GM23338 (cell line): Measurements from ENCODE around the gene SLC2A2.

Experiments
- CREB1 ChIP-seq: fragments of 250-450 bp; sonication (Bioruptor Pico); IDR thresholded peaks from 2 replicates; pipeline ENCODE4 v1.5.0; 2020; ENCODE audit warnings: low read depth, mild to moderate bottlenecking, moderate library complexity
- EZH2 ChIP-seq: fragments of 200-600 bp; sonication (generic); IDR thresholded peaks from one replicate; pipeline ENCODE4 v1.8.0; 2017; ENCODE audit warnings: antibody characterized with exemption, mild to moderate bottlenecking, low read depth; ENCODE audit not compliant: unreplicated experiment
- EZH2phosphoT487 ChIP-seq: fragments of 200-600 bp; sonication (generic); IDR thresholded peaks from one replicate; pipeline ENCODE4 v1.8.1; 2018; ENCODE audit warnings: antibody characterized with exemption; ENCODE audit not compliant: unreplicated experiment
- JUNB ChIP-seq: IDR thresholded peaks from one replicate; pipeline ENCODE4 v1.6.1; 2016; ENCODE audit warnings: antibody characterized with exemption; ENCODE audit not compliant: unreplicated experiment
- NANOG ChIP-seq: IDR thresholded peaks from 2 replicates; pipeline ENCODE4 v1.6.1; 2016; ENCODE audit warnings: antibody characterized with exemption, borderline replicate concordance
- POLR2AphosphoS5 ChIP-seq: IDR thresholded peaks from 2 replicates; pipeline ENCODE4 v1.6.1; 2016; ENCODE audit warnings: antibody characterized with exemption, low read depth
- STAT1 ChIP-seq: IDR thresholded peaks from one replicate; pipeline ENCODE4 v1.6.1; 2016; ENCODE audit warnings: antibody characterized with exemption; ENCODE audit not compliant: unreplicated experiment
- ZNF114 ChIP-seq: fragments of 250-450 bp; sonication (Bioruptor Pico); IDR thresholded peaks from 2 replicates; pipeline ENCODE4 v1.5.0; 2020; ENCODE audit warnings: mild to moderate bottlenecking, moderate library complexity
- ZNF331 ChIP-seq: fragments of 250-450 bp; sonication (Bioruptor Pico); IDR thresholded peaks from 2 replicates; pipeline ENCODE4 v1.5.0; 2020; ENCODE audit warnings: low read depth, mild to moderate bottlenecking, moderate library complexity
- ZNF462 ChIP-seq: fragments of 250-450 bp; sonication (Bioruptor Pico); IDR thresholded peaks from 2 replicates; pipeline ENCODE4 v1.5.0; 2020; ENCODE audit warnings: mild to moderate bottlenecking, moderate library complexity
- TF ChIP-seq, protein P1 (sequence below), 2 experiments: fragments of 200-600 bp in 1 of 2; sonication (generic) in 1 of 2; conservative IDR thresholded peaks; 2 replicates each; pipeline versions ENCODE4 v1.5.1 to v1.6.1; 2016 to 2017; ENCODE audit warnings: antibody characterized with exemption in 2 of 2, low read depth in 2 of 2, mild to moderate bottlenecking in 2 of 2, moderate library complexity in 1 of 2
- TF ChIP-seq, protein P2 (sequence below): IDR thresholded peaks from one replicate; pipeline ENCODE4 v1.6.1; 2018; ENCODE audit warnings: antibody characterized with exemption; ENCODE audit not compliant: unreplicated experiment
- TF ChIP-seq, protein P3 (sequence below): IDR thresholded peaks from 2 replicates; pipeline ENCODE4 v1.6.1; 2016; ENCODE audit warnings: antibody characterized with exemption

- TF ChIP-seq, protein P1, sequence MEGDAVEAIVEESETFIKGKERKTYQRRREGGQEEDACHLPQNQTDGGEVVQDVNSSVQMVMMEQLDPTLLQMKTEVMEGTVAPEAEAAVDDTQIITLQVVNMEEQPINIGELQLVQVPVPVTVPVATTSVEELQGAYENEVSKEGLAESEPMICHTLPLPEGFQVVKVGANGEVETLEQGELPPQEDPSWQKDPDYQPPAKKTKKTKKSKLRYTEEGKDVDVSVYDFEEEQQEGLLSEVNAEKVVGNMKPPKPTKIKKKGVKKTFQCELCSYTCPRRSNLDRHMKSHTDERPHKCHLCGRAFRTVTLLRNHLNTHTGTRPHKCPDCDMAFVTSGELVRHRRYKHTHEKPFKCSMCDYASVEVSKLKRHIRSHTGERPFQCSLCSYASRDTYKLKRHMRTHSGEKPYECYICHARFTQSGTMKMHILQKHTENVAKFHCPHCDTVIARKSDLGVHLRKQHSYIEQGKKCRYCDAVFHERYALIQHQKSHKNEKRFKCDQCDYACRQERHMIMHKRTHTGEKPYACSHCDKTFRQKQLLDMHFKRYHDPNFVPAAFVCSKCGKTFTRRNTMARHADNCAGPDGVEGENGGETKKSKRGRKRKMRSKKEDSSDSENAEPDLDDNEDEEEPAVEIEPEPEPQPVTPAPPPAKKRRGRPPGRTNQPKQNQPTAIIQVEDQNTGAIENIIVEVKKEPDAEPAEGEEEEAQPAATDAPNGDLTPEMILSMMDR (conservative IDR thresholded peaks at IDR 0.05; ENCODE audit: low read depth in 2 of 2) = no peak
- TF ChIP-seq CREB1 = no peak
- TF ChIP-seq POLR2AphosphoS5 = no peak
- no peak for TF ChIP-seq EZH2phosphoT487
- TF ChIP-seq, protein P2, sequence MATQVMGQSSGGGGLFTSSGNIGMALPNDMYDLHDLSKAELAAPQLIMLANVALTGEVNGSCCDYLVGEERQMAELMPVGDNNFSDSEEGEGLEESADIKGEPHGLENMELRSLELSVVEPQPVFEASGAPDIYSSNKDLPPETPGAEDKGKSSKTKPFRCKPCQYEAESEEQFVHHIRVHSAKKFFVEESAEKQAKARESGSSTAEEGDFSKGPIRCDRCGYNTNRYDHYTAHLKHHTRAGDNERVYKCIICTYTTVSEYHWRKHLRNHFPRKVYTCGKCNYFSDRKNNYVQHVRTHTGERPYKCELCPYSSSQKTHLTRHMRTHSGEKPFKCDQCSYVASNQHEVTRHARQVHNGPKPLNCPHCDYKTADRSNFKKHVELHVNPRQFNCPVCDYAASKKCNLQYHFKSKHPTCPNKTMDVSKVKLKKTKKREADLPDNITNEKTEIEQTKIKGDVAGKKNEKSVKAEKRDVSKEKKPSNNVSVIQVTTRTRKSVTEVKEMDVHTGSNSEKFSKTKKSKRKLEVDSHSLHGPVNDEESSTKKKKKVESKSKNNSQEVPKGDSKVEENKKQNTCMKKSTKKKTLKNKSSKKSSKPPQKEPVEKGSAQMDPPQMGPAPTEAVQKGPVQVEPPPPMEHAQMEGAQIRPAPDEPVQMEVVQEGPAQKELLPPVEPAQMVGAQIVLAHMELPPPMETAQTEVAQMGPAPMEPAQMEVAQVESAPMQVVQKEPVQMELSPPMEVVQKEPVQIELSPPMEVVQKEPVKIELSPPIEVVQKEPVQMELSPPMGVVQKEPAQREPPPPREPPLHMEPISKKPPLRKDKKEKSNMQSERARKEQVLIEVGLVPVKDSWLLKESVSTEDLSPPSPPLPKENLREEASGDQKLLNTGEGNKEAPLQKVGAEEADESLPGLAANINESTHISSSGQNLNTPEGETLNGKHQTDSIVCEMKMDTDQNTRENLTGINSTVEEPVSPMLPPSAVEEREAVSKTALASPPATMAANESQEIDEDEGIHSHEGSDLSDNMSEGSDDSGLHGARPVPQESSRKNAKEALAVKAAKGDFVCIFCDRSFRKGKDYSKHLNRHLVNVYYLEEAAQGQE = no peak
- no peak for TF ChIP-seq EZH2
- TF ChIP-seq, protein P3, sequence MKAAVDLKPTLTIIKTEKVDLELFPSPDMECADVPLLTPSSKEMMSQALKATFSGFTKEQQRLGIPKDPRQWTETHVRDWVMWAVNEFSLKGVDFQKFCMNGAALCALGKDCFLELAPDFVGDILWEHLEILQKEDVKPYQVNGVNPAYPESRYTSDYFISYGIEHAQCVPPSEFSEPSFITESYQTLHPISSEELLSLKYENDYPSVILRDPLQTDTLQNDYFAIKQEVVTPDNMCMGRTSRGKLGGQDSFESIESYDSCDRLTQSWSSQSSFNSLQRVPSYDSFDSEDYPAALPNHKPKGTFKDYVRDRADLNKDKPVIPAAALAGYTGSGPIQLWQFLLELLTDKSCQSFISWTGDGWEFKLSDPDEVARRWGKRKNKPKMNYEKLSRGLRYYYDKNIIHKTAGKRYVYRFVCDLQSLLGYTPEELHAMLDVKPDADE = no peak
- no peak for TF ChIP-seq JUNB
- no peak for TF ChIP-seq STAT1
- TF ChIP-seq ZNF114 (CRISPR knock-in tag) = no peak
- TF ChIP-seq NANOG = no peak
- no peak for TF ChIP-seq ZNF462
- TF ChIP-seq ZNF331 (CRISPR knock-in tag) = no peak
Observed at GRCh38 chr3:171055336-171056178, 29.0 kb upstream of the SLC2A2 start.
